NCI-H1436 treated with DMSO at 0.1 percent for 48 hours (cell line): ENCODE measurements around the gene ABCF1.

Experiments used
- DNase-seq: peaks from one replicate; lab custom pipeline; 2025; lab: John Stamatoyannopoulos, UW

ABCF1 gene

GRCh38 chr6:30626484-30627366, 55.5 kb downstream of the ABCF1 start, which contains the start of gene ATAT1:
ATAT1 (plus strand) TSS chr6:30626874.
- no peak for DNase-seq

- DNase-seq, result no peak
Measured at GRCh38 chr6:30635834-30636233, 64.6 kb downstream of the ABCF1 start.

- no peak for DNase-seq
Measured at GRCh38 chr6:30640481-30640880, 69.2 kb downstream of the ABCF1 start.

- no peak for DNase-seq
Measured at GRCh38 chr6:30641048-30641447, 69.8 kb downstream of the ABCF1 start.
